Lower lobe of right lung (tissue), 2 donors: ENCODE measurements around the gene ZNF598. TPM values are rescaled to one million over a fixed set of nuclear protein-coding genes. Genes with fewer than 3 reads are reported as not detected.

Experiments used
- ATAC-seq, 2 donors: fragments of 200-7000 bp; cut with Tn5 transposase; one replicate each; pipeline ENCODE4 v1.9.1; 2020 to 2022; ENCODE audit warnings: mild to moderate bottlenecking in 2 of 2, moderate library complexity in 2 of 2
- DNase-seq: peaks from one replicate; pipeline ENCODE4 v3.0.0-alpha.2; 2020
- H3K27ac ChIP-seq: fragments of 200-600 bp; one replicate; pipeline ENCODE4 v1.8.0; 2022
- H3K27me3 ChIP-seq: fragments of 200-600 bp; one replicate; pipeline ENCODE4 v1.8.0; 2022; ENCODE audit warnings: low read depth
- H3K36me3 ChIP-seq: fragments of 200-600 bp; one replicate; pipeline ENCODE4 v1.8.0; 2022; ENCODE audit warnings: mild to moderate bottlenecking
- H3K4me1 ChIP-seq: fragments of 200-600 bp; one replicate; pipeline ENCODE4 v1.8.0; 2022
- H3K4me3 ChIP-seq: fragments of 200-600 bp; one replicate; pipeline ENCODE4 v1.8.0; 2022; ENCODE audit warnings: mild to moderate bottlenecking
- H3K9me3 ChIP-seq: fragments of 200-600 bp; one replicate; pipeline ENCODE4 v1.8.0; 2022
- intact Hi-C: fragments of 100-400 bp; cut with DNase I; formaldehyde crosslinking; loops from one replicate; pipeline ENCODE4 v1.11.0; 2022
- total RNA-seq: library from RNA; stranded (reverse); fragmentation: NEBNext Ultra II Directional; extraction: Animal tissue kit (Norgen Biotek cat#: 25700); gene quantifications from one replicate; pipeline ENCODE4 v1.2.1, GENCODE V29; 2021
- TF ChIP-seq, protein P1 (sequence below): fragments of 200-600 bp; IDR thresholded peaks from one replicate; pipeline ENCODE4 v1.8.0; 2022; ENCODE audit warnings: antibody characterized with exemption, mild to moderate bottlenecking
- donor health status: DM: no; HTN: yes; CAD: no; lungs with severe emphysema.

Gene ZNF598
- total RNA-seq, 1 donor from 2014 or later = 27.2 TPM

- intact Hi-C loops = no loop called here
Measured at GRCh38 chr16:2056077-2056476, 46.5 kb upstream of the ZNF598 start.

GRCh38 chr16:2054543-2055245 is 45.1 kb upstream of the ZNF598 start:
- intact Hi-C loops = no loop called here
- ATAC-seq (peak; percentile 57 to 59), DNase-seq (peak; percentile 73)
- H3K27me3 ChIP-seq = no peaks in the 10 kb centered on the region
- no peak overlapping the region for H3K27ac ChIP-seq
- no peaks in the 10 kb centered on the region for H3K9me3 ChIP-seq
- H3K36me3 ChIP-seq = peaks cover 90% of the 10 kb centered on the region
- H3K4me3 ChIP-seq = no peak overlapping the region
- H3K4me1 ChIP-seq = no peaks in the 10 kb centered on the region
- TF ChIP-seq, protein P1, sequence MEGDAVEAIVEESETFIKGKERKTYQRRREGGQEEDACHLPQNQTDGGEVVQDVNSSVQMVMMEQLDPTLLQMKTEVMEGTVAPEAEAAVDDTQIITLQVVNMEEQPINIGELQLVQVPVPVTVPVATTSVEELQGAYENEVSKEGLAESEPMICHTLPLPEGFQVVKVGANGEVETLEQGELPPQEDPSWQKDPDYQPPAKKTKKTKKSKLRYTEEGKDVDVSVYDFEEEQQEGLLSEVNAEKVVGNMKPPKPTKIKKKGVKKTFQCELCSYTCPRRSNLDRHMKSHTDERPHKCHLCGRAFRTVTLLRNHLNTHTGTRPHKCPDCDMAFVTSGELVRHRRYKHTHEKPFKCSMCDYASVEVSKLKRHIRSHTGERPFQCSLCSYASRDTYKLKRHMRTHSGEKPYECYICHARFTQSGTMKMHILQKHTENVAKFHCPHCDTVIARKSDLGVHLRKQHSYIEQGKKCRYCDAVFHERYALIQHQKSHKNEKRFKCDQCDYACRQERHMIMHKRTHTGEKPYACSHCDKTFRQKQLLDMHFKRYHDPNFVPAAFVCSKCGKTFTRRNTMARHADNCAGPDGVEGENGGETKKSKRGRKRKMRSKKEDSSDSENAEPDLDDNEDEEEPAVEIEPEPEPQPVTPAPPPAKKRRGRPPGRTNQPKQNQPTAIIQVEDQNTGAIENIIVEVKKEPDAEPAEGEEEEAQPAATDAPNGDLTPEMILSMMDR = no peak

More at GRCh38 chr16:2056077-2056476, 46.5 kb upstream of the ZNF598 start:
- H3K27ac ChIP-seq = no peak overlapping the region
- TF ChIP-seq, protein P1 = peak; percentile 51
- H3K4me1 ChIP-seq = no peaks in the 10 kb centered on the region
- H3K27me3 ChIP-seq = no peaks in the 10 kb centered on the region
- no peaks in the 10 kb centered on the region for H3K9me3 ChIP-seq
- no peak overlapping the region for H3K4me3 ChIP-seq
- no peak for DNase-seq
- peak; percentile 36 to 49 for ATAC-seq
- peaks cover 92% of the 10 kb centered on the region for H3K36me3 ChIP-seq

DNA sequence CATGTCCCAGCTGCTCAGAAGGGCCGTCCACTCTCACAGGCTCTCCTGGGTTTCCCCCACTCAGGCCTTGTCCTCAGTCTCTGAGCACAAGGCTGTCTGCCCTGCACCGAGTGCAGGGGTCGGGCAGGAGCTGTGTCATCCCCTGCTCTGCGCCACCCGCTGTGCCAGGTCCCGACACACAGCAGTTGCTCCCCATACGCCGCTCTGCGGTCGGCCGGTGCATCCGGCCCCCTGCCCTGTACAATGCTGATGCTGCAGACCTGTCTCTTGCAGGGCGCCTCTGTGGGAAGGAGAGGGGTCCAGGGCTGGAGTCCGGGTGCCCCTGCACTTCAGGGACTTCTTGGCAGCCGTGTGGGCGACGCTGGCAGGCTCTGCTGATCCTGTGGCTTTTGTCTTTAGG is 44.3 kb upstream of the ZNF598 start:
- TF ChIP-seq, protein P1 = no peak
- Histone ChIP-seq H3K4me1 (peaks cover 4% of the 10 kb centered on the region), H3K36me3 (peaks cover 82% of the 10 kb centered on the region), H3K4me3 (no peak overlapping the region), H3K9me3 (no peaks in the 10 kb centered on the region), H3K27me3 (no peaks in the 10 kb centered on the region), H3K27ac (no peak overlapping the region)
- intact Hi-C loops = no loop called here
- DNase-seq (no peak), ATAC-seq (peak in 1 of 2 donors; percentile 10)

DNA sequence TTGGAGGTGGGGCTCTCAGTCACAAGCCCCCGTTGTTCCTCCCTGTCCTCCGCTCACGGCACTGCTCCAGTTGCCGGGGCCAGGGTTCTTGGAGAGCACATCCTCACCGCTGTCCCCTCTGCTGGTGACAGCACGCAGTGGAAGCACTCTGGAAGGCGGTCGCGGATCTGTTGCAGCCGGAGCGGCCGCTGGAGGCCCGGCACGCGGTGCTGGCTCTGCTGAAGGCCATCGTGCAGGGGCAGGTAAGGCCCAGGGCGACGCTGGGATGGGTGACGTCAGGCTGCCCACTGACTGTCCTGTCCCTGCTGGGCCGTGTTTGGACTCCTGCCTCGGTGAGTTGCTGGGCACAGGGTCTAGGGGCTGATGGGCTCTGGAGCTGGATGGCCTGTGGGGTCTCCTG is 43.6 kb upstream of the ZNF598 start:
- no peak for ATAC-seq
- Histone ChIP-seq H3K27me3 (no peaks in the 10 kb centered on the region), H3K4me1 (peaks cover 11% of the 10 kb centered on the region), H3K27ac (no peak overlapping the region), H3K36me3 (peaks cover 76% of the 10 kb centered on the region), H3K4me3 (no peak overlapping the region), H3K9me3 (no peaks in the 10 kb centered on the region)
- intact Hi-C loops = no loop called here
- DNase-seq = no peak
- TF ChIP-seq, protein P1 = no peak

DNA sequence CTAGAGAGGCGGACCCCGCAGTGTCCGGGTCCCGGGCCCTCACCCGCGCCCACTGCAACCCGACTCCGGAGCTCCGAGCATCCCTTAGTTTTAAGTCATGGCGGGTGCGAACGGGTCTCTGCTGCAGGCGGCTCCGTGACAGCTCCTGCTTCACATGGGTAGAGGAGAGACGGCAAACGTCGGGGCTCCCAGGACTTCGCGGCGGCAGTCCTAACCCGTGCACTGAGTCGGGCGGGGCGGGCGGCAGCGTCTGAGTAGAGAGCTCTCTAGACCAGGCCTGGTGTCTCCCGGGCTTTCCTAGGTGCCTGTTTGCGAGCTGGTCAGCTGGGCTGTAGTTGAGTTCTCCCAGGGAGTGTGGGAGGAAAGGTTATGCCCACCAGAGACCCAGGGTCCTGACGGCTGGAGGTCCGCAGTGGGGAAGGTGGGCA is 38.5 kb upstream of the ZNF598 start:
- Histone ChIP-seq H3K9me3 (no peaks in the 10 kb centered on the region), H3K36me3 (peaks cover 32% of the 10 kb centered on the region), H3K4me3 (peak overlapping the region; percentile 96), H3K27ac (peak overlapping the region; percentile 82), H3K4me1 (peaks cover 54% of the 10 kb centered on the region), H3K27me3 (no peaks in the 10 kb centered on the region)
- DNase-seq (no peak), ATAC-seq (peak in 1 of 2 donors; percentile 13)
- intact Hi-C loops = no loop called here
- TF ChIP-seq, protein P1 = no peak
